DMS79 (cell line): ENCODE measurements around the gene SLC5A2.
A peak's percentile ranks its signal among the peaks of the same experiment; 100 is the strongest.
"Not testable (repeated sequence)": the region's sequence is repeated elsewhere in the genome, so short reads cannot be mapped to it uniquely, and the experiment has no call there.

Source experiments
- DNase-seq: peaks from one replicate; lab custom pipeline; 2025; lab: John Stamatoyannopoulos, UW

SLC5A2 gene

DNA sequence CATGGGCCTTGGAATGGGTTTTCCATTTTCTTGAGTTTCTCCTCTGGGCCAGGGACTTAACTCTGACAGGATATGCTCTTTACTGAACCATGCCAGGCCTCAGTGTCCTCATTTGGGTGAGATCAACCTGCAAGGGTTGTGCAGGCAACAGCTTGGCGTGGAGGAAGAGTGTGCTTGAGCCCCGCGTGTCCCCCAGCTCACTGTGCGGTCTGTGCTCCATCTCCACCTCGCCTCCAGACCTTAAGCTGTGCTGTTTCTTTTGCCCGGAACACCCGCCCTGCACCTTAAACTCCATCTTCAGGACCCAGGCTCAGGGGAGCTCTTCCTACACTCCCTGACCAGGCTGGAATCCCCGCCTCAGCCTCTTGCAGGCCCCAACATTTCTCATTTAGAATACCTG lies 15.6 kb downstream of the SLC5A2 start:
- DNase-seq = no peak

DNA sequence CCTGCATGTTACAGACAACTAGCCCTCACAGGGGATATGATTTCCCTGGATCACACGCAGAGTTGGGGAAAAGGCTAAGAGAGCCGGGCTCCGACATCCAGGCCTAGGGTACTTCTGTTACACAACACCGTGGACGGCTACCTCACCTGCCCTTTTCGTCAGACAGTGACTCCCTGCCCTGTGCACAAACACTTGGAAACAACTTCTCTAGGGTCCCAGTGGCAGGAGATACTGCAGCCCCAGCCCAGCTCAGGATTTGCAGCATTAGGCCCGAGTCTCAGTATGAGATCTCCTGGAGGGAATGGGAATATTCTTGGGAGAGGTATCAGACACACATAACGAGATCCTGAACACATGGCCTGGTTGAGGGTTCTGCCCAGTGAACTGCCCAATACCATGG lies 17.0 kb downstream of the SLC5A2 start:
- DNase-seq = no peak

DNA sequence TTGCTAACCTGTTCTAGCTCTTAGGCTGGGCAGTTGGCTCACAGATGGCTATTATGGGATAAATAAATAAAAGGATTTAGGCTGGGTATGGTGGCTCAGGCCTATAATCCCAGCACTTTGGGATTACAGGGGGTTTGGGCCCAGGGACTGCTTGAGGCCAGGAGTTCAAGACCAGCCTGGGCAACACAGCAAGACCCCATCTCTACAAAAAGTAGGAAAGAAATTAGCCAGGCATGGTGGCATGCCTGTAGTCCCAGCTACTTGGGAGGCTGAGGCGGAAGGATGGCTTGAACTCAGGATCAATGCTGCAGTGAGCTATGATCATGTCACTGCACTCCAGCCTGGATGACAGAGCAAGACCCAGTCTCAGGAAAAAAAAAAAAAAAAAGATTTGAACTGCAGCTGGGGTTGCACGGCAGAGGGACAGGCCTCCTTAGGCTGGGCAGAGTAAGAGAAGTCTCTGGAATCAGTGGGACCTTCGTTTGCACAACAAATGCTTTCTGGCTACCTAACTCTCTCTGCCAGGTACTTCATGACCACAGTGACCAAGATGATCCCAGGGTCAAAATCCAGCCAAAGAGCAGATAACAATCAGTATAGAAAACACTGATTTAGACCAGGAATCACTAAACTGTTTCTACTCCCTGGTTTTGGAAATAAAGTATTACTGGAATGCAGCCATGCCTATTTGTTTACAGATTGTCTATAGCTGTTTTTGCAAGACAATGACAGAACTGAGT lies 18.5 kb downstream of the SLC5A2 start:
- no peak for DNase-seq

DNA sequence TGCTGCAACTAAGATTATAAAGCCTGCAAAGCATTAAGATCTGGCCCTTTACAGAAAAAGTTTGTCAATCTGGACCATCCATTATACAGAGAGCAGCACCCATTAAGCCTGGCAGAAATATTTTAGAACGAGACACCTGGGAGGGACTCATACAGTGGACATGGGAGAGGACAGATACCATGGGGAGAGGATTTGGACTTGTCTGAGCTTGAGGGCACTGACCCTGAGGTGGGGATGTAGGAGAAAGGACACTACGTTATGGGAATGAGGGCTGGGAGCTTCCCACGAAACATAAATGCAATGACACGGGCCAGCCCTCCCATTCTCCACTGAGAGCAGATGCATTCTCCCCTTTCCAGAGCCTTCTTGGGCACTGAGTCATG lies 19.0 kb downstream of the SLC5A2 start:
- DNase-seq = no peak

DNA sequence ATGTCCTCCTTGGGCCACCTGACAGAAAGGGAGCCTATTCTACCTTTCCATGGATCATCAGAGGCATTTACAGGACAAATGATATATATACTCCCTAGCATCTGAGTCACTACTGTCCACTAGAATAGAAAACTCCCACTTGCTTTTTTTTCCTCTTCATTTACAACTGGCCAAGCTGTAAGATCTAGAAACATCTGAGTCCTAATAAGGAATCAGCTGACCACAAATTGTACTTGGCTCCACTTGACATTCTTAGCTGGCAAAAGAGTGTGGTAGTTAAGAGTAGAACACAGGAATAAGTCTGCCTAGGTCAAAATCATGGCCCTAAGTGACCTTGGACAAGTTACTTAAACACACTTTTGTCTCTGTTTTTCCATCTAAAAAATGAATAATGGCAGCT lies 20.1 kb downstream of the SLC5A2 start:
- DNase-seq = peak; percentile 3

DNA sequence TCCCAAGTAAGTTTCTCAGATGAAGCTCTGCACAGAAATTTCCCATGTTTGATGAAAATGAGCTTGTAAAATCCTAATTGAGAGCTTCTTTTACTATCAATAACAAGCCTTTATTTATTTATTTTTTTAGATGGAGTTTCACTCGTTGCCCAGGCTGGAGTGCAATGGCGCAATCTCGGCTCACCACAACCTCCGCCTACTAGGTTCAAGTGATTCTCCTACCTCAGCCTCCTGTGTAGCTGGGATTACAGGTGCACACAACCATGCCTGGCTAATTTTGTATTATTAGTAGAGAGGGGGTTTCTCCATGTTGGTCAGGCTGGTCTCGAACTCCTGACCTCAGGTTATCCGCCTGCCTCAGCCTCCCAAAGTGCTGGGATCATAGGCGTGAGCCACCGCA lies 20.6 kb downstream of the SLC5A2 start:
- DNase-seq = not testable (repeated sequence)

DNA sequence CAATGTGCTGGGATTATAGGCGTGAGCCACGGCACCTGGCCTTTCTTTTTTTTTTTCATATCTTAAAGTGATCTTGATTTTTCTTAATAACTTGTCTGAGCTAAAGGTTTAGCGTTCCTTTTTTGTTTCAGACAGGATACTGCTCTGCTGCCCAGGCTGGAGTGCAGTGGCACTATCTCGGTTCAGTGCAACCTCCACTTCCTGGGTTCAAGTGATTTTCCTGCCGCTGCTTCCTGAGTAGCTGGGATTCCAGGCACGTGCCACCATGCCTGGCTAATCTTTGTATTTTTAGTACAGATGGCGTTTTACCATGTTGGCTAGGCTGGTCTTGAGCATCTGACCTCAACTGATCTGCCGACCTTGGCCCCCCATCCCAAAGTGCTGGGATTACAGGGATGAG lies 21.2 kb downstream of the SLC5A2 start:
- DNase-seq = no peak

DNA sequence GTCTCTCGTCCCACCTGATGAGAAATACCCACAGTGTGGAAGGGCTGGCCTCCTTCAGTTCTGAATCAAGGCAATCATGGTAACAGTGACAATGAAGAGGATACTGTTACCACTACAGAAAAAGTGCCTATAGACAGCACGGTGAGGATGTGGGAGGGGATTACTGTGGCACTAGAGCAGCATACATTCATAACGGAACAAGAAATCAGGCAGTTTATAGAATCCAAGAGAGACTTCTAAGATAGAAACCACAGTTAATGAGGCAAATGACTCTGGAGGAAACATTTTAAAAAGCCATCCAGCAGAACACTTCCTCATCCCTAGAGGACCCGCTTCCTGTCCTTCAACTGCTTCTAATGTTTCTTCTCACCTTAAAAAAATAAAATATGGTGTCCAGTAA lies 22.6 kb downstream of the SLC5A2 start:
- DNase-seq = no peak

DNA sequence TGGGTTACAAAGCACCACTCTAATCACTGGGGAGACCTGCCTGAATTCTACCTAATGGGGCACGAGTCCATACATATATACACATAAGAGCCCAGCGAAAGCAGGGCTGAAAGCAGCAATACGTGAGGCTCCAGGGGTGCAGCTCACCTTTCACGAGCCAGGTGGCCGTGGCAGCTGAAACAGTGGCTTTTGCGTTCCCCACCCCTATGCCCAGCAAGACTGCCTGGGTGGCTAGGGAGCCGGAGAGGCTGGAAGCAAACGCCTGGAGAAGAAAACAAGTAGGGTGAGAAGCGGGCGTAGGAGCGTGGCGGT lies 24.6 kb downstream of the SLC5A2 start:
- DNase-seq = no peak

DNA sequence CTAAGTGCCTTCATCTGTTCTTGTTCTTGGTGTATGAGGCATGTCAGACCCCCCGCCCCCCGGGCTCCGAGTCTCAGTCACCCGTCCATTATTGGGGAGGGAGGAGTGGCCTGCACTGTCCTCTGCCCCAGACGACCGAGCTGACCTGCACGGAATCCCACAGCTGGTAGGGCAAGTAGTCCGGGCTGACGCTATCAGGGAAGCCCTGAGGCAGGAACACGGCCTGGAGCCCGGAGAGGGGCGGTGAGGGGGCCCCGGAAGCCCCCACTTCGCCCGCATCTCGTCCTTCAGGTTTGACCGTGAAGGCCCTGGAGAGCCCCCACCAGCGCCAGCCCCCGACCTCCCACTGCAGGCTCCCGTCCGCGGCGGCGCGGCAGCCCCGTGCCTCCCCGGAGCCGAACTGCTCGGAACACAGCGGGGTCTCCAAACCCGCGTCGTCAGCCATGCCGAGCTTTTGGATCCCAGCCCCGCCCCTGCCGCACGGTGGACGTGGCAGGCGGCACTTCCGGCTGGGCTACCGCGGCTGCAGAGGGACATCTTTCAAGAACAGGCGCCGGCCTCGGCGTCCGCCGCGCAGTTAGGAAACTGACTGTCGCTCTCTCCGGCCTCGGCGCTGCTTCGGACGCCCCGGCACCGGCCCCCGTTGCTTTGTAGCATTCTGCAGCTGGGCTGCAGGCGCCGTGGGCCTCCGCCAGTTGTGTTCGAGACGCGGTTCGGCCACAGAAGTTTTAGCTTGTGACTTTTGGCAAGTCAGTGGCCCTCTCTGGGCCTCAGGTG lies 25.2 kb downstream of the SLC5A2 start, which contains the start of gene RUSF1:
Gene RUSF1, minus strand, starts transcription at position 463 of the 777 bp plus-strand sequence. Its CDS starts 18 bp downstream, at position 445.
- DNase-seq = peak; percentile 80

DNA sequence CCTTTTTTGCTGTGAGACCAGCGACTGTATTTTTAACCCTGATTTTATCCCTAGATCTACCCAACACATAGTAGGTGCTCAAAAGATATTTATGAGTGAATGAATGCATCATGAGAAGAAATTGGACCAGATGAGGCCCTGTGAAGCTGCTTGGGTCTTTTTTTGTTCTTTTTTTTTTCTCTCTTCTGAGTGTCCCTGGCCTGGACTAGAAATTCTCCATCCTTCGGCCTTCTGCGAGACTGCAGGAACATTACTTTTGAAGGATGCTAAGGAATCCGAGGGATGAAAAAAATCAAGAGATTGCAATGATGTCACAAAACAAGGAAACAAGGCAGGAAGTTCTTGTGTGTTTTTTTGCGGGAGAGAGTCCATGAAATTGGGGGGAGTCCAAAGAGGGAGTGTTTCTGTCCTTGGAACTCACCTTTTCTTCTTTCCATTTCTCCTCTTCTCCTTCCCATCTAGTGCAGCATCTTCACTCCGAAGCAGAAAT lies 25.8 kb downstream of the SLC5A2 start:
- DNase-seq = peak; percentile 25

DNA sequence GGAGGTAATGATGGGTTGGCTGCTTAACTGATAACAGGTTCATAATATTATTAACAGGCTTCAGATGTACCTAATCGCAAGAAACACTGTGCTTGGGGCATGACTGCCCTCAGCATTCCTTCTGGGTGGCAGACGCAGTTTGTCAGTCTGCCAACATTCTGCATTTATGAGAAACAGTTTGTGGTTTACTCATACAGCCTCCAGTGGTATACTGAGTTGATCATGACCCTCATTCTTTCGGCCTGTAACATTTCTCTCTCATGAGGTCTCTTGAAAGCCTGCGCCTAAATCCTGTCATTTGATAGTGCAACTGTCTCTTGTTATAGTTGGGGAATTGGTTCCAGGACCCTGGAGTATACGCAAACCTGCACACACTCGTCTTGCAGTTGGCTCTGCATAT lies 30.2 kb downstream of the SLC5A2 start:
- no peak for DNase-seq

DNA sequence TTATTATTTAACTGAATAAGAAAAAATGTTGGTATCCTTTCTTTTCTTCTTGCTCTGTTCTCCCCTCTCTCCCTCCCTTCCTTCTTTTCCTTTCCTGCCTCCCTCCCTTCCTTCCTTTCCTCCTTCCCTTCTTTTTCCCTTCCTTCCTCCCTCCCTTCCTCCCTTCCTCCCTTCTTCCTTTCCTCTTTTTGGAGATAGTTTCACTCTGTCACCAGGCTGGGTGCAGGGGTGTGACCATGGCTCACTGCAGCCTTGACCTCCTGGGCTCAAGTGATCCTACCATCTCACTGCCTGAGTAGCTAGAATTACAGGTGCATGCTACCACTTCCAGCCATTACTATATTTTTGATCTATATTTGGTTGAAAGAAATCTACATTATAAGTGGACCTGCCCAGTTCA lies 31.0 kb downstream of the SLC5A2 start:
- no peak for DNase-seq

DNA sequence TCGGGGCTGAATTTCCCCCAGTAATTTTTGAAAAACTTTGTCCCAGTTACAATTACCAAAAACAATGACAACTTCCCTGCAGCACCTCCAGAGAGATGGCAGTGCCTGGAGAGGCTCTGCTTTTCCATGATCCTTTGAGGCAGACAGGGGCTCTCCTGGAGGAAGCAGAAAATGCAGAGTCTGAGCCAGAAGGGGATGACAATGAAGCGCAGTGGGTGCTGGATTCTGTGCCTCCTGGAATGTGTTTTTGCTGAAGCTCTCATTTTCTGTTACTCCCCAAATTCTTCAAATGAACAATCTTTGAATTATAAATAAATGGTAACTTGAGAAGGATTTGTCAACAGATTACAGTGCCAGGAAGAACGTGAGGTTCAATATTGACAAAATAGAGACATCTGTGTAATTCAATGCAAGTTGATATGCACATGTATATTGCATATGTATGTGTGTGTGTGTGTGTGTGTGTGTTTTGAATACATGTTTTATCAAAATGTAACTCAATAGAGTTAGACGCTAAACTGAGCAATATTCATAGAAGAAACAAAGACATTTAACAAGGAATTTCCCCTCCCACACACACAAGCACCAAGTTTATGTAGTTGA lies 35.0 kb downstream of the SLC5A2 start:
- no peak for DNase-seq

DNA sequence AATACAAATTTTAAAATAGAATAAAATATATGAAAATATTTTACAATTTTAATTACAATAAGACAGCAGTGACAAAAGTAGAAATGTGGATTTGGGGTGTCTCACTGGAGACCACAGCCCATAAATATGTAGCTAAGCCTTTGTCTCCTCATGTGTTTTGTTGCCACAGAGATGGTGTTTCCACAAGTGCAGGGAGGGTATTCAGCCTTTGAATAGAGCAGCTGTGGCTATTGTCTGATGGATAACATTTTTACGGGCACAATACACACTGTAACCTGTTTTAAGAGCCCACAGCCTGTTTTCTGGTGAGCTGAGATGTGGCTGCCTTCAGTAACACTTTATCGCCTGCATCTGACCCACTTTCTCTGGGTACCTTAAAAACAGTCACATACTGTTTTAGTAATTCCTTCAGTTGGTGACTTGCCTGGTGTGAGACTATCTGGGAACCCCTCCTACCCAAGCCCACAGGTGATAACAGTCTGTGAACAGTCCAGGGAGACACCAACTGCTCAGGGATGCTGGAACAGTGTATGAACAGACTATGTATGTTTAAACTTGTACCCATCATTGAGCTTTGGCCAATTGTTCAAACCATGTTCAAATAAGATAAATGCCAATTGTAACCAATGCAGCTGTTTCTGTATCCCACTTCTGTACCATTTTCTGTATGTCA lies 37.0 kb downstream of the SLC5A2 start:
- no peak for DNase-seq

DNA sequence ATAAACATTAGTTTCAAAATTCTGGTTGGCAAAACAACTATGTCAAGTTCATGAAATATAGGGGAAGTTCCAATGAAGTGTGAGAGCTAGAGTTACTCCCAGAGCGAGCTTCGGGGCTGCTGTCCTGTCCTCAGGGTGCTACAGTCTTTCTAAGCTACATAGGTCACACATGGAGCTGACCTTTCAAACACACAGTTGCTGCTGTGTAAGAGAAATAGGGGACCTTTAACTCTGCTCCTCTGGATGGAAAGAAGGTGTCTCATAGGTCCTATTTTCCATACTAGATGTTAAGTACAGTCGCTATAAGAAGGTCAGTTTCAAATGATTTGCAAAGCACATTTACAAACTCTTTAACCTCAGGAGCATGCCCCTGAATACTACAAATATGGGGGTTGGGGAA lies 38.4 kb downstream of the SLC5A2 start:
- DNase-seq = no peak

DNA sequence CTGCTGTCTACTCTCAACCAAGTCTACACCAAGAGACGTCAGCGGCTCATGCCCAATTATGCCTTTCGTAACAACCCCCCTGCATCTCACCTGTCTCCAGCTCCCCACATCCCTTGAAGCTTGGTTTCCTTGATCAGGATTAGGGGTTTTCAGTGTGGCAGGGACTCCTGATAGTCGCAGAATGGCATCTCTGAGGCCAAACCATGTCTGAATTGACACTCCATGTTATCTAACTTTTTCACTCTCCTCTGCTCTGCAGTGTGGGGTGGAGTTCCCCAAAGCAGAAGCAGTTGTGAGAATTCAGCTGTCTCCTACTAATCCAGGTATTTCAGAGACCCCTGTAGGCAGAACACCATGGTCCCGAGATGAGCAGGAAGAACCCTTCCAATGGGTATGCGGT lies 39.1 kb downstream of the SLC5A2 start:
- DNase-seq = no peak

DNA sequence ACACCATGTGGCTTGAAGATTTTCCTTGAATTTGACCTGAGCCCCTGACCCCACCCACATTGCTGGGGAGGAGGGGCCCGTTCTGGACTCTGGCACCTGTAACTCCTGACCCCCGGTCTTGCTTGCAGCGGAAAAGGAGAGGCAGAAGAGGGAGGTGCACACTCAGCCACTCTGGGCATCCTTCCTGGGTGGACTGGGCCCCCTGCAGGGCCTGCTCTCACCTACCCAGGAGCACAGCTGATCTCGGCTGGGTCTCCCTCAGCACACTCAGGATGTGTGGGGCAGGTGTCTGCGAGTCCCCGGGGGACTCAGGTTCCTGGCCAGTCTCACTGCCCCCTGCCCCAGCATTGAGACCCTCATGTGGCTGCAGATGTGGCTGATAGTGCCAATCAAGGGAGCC lies 40.8 kb downstream of the SLC5A2 start:
- DNase-seq = not testable (repeated sequence)

DNA sequence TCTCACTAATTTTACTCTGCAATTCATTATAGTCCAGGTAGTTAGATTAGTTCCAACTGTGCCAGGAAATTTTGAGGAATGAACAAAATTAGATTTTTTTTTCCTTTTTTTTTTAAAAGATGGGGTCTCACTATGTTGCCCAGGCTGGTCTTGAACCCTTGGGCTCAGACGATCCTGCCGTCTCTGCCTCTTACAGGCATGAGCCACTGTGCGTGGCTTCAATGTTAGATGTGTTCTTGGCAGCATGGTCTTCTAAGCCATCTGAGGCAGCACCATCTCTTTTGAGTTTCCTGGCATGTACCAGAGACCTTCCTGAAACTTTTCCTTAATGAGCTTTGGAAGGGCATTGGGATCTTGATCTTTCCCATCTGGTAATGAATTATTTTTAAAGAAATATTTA lies 42.2 kb downstream of the SLC5A2 start:
- DNase-seq = no peak

DNA sequence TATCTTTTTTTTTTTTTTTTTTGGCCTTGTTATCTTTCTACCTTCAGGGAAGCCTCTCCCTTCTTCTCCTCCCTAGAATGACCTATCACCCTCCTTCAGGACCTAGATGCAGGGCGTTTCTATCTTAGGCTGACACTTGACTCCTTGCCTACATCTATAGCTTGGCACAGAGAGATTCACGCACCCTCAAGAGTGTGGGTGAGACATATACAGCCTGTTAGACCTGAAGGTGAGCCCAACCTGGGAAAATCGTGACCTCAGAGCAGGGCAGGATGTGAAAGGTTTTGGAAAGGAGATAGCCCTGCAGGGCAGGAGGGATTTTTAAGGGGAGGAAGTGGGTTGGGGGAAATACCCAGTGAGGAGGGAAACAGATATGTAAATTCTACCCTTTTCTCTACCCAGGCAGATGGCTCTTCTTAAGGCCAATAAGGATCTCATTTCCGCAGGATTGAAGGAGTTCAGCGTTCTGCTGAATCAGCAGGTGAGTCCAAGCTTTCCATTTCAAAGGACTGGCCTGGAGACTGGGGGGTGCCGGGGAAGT lies 44.9 kb downstream of the SLC5A2 start, which contains the start of gene AHSP:
Gene AHSP, plus strand, starts transcription at position 167 of the 541 bp plus-strand sequence. Its CDS starts 240 bp downstream, at position 407.
- no peak for DNase-seq

DNA sequence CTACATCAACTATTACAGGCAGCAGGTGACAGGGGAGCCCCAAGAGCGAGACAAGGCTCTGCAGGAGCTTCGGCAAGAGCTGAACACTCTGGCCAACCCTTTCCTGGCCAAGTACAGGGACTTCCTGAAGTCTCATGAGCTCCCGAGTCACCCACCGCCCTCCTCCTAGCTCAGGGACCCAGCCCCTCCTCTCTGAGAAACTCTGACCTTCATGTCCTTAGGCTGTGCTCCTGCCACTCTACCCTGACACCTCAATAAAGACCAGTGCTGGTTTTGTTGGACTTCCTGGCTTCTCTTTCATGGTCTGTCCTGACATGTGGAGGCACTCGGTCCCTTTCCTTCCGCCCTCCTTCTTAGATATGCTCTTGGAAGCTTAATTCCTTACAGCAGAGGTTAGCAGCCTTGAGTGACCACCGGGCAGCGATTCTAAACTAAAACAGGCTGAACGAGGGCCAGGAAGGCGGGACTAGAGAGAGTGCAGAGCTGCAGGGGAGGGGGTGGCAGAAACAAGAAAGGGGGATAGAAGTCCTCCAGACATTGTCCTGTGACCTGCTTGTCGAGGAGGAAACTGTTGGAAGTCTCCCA lies 45.7 kb downstream of the SLC5A2 start:
- DNase-seq = no peak
